HEK293 (cell line): Measurements from ENCODE around the gene ATP6V0B.

Experiments used
- CTCF ChIA-PET: fragments of 350-600 bp; formaldehyde crosslinking; extraction: SDS; loops from one replicate; lab custom pipeline; 2021; ENCODE audit warnings: antibody characterized with exemption; lab: Yijun Ruan, JAX
- POLR2A ChIA-PET: fragments of 300-600 bp; formaldehyde crosslinking; extraction: SDS; loops from one replicate; lab custom pipeline; 2020; ENCODE audit warnings: antibody characterized with exemption, inconsistent platforms; lab: Yijun Ruan, JAX
- H3K27ac ChIP-seq: fragments of 200-500 bp; sonication (Bioruptor generic); 2 replicates; pipeline ENCODE4 v1.5.1; 2014; ENCODE audit warnings: low read depth, low read length, control low read depth, inconsistent platforms; ENCODE audit errors: extremely low read depth
- H3K36me3 ChIP-seq, 2 experiments: fragments of 200-500 bp in 1 of 2; sonication (Bioruptor generic) in 1 of 2; 1 replicate in 1 of 2; 2 replicates in 1 of 2; pipeline ENCODE4 v1.5.1; 2014 to 2017; ENCODE audit warnings: inconsistent platforms in 2 of 2, low read length in 2 of 2; ENCODE audit not compliant: control insufficient read depth in 2 of 2, insufficient read depth in 1 of 2
- H3K4me1 ChIP-seq: fragments of 200-500 bp; sonication (Bioruptor generic); 2 replicates; pipeline ENCODE4 v1.5.1; 2014; ENCODE audit warnings: mild to moderate bottlenecking, low read length, inconsistent platforms; ENCODE audit not compliant: control insufficient read depth, insufficient read depth
- H3K4me3 ChIP-seq: 2 replicates; pipeline ENCODE4 v1.5.1; 2011; ENCODE audit warnings: low read depth, mild to moderate bottlenecking, control low read depth, low read length, moderate library complexity
- H3K9me3 ChIP-seq: fragments of 200-500 bp; sonication (Bioruptor generic); 2 replicates; pipeline ENCODE4 v1.5.1; 2014; ENCODE audit warnings: low read depth, low read length, inconsistent platforms; ENCODE audit not compliant: control insufficient read depth, insufficient read depth
- KLF1 ChIP-seq: fragments of 450-650 bp; formaldehyde crosslinking; IDR thresholded peaks from 2 replicates; pipeline ENCODE4 v1.5.1; 2016; ENCODE audit warnings: missing biosample characterization, missing genetic modification characterization
- PATZ1 ChIP-seq: fragments of 450-650 bp; formaldehyde crosslinking; IDR thresholded peaks from 2 replicates; pipeline ENCODE4 v1.5.1; 2016; ENCODE audit warnings: missing biosample characterization, missing genetic modification characterization
- SP2 ChIP-seq: fragments of 450-650 bp; formaldehyde crosslinking; IDR thresholded peaks from 2 replicates; pipeline ENCODE4 v1.5.1; 2016; ENCODE audit warnings: missing biosample characterization, missing genetic modification characterization
- SP7 ChIP-seq: fragments of 450-650 bp; formaldehyde crosslinking; IDR thresholded peaks from 2 replicates; pipeline ENCODE4 v1.5.1; 2016; ENCODE audit warnings: missing biosample characterization, missing genetic modification characterization
- TRIM28 ChIP-seq: IDR thresholded peaks from 2 replicates; pipeline ENCODE4 v1.6.1; 2011; ENCODE audit warnings: low read length, control low read depth, borderline replicate concordance
- ZBTB1 ChIP-seq: fragments of 450-650 bp; formaldehyde crosslinking; IDR thresholded peaks from 2 replicates; pipeline ENCODE4 v1.5.1; 2016; ENCODE audit warnings: missing biosample characterization, missing genetic modification characterization
- ZBTB17 ChIP-seq: fragments of 450-650 bp; formaldehyde crosslinking; IDR thresholded peaks from 2 replicates; pipeline ENCODE4 v1.5.1; 2016; ENCODE audit warnings: missing biosample characterization, missing genetic modification characterization
- ZBTB8A ChIP-seq: fragments of 450-650 bp; formaldehyde crosslinking; IDR thresholded peaks from 2 replicates; pipeline ENCODE4 v1.5.1; 2016; ENCODE audit warnings: missing biosample characterization, missing genetic modification characterization
- ZFHX2 ChIP-seq: fragments of 450-650 bp; formaldehyde crosslinking; conservative IDR thresholded peaks from 2 replicates; pipeline ENCODE4 v1.5.1; 2016; ENCODE audit warnings: missing biosample characterization, missing genetic modification characterization
- ZFP41 ChIP-seq: fragments of 450-650 bp; formaldehyde crosslinking; IDR thresholded peaks from 2 replicates; pipeline ENCODE4 v1.5.1; 2016; ENCODE audit warnings: missing biosample characterization, missing genetic modification characterization, borderline replicate concordance
- ZNF112 ChIP-seq: fragments of 450-650 bp; formaldehyde crosslinking; IDR thresholded peaks from 2 replicates; pipeline ENCODE4 v1.5.0; 2017; ENCODE audit warnings: missing biosample characterization, missing genetic modification characterization
- ZNF660 ChIP-seq: fragments of 450-650 bp; IDR thresholded peaks from 2 replicates; pipeline ENCODE4 v1.5.1; 2018; ENCODE audit warnings: missing biosample characterization, mild to moderate bottlenecking, missing genetic modification characterization
- ZNF843 ChIP-seq: fragments of 450-650 bp; formaldehyde crosslinking; IDR thresholded peaks from 2 replicates; pipeline ENCODE4 v1.5.1; 2016; ENCODE audit warnings: missing biosample characterization, missing genetic modification characterization
- TF ChIP-seq, protein P1 (sequence below): fragments of 450-650 bp; formaldehyde crosslinking; IDR thresholded peaks from 2 replicates; pipeline ENCODE4 v1.5.1; 2016; ENCODE audit warnings: missing biosample characterization, missing genetic modification characterization
- TF ChIP-seq, protein P2 (sequence below): fragments of 450-650 bp; formaldehyde crosslinking; IDR thresholded peaks from 2 replicates; pipeline ENCODE4 v1.5.1; 2016; ENCODE audit warnings: missing biosample characterization, missing genetic modification characterization

Gene ATP6V0B

GRCh38 chr1:43952731-43953346 is 21.9 kb upstream of the ATP6V0B start:
- peaks cover 9% of the 10 kb centered on the region for H3K4me1 ChIP-seq
- no peak overlapping the region for H3K4me3 ChIP-seq
- H3K36me3 ChIP-seq: peaks cover 0 to 65% of the 10 kb centered on the region in 2 experiments; a peak in 1 of 3 replicates
- TF ChIP-seq ZFP41 (tag by site-specific recombination) (no peak), ZNF112 (tag by site-specific recombination) (no peak), KLF1 (tag by site-specific recombination) (peak; percentile 62), ZNF843 (tag by site-specific recombination) (no peak), ZBTB8A (peak; percentile 53), TRIM28 (0 out of 2 replicates have a peak, but pooled peaks have one; percentile 40), ZFHX2 (peak; percentile 38; the same call in 1 of the 2 replicates), ZNF660 (tag by site-specific recombination) (peak; percentile 86; the same call in 1 of the 2 replicates), ZBTB17 (tag by site-specific recombination) (peak; percentile 46), SP2 (tag by site-specific recombination) (peak; percentile 67), PATZ1 (tag by site-specific recombination) (0 out of 2 replicates have a peak, but pooled peaks have one; percentile 29), SP7 (tag by site-specific recombination) (peak; percentile 69)
- TF ChIP-seq, protein P1, sequence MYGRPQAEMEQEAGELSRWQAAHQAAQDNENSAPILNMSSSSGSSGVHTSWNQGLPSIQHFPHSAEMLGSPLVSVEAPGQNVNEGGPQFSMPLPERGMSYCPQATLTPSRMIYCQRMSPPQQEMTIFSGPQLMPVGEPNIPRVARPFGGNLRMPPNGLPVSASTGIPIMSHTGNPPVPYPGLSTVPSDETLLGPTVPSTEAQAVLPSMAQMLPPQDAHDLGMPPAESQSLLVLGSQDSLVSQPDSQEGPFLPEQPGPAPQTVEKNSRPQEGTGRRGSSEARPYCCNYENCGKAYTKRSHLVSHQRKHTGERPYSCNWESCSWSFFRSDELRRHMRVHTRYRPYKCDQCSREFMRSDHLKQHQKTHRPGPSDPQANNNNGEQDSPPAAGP (tag by site-specific recombination): peak; percentile 66; the same call in 1 of the 2 replicates
- TF ChIP-seq, protein P2, sequence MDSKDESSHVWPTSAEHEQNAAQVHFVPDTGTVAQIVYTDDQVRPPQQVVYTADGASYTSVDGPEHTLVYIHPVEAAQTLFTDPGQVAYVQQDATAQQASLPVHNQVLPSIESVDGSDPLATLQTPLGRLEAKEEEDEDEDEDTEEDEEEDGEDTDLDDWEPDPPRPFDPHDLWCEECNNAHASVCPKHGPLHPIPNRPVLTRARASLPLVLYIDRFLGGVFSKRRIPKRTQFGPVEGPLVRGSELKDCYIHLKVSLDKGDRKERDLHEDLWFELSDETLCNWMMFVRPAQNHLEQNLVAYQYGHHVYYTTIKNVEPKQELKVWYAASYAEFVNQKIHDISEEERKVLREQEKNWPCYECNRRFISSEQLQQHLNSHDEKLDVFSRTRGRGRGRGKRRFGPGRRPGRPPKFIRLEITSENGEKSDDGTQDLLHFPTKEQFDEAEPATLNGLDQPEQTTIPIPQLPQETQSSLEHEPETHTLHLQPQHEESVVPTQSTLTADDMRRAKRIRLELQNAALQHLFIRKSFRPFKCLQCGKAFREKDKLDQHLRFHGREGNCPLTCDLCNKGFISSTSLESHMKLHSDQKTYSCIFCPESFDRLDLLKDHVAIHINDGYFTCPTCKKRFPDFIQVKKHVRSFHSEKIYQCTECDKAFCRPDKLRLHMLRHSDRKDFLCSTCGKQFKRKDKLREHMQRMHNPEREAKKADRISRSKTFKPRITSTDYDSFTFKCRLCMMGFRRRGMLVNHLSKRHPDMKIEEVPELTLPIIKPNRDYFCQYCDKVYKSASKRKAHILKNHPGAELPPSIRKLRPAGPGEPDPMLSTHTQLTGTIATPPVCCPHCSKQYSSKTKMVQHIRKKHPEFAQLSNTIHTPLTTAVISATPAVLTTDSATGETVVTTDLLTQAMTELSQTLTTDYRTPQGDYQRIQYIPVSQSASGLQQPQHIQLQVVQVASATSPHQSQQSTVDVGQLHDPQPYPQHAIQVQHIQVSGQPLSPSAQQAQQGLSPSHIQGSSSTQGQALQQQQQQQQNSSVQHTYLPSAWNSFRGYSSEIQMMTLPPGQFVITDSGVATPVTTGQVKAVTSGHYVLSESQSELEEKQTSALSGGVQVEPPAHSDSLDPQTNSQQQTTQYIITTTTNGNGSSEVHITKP (tag by site-specific recombination): peak; percentile 32; the same call in 1 of the 2 replicates
- ChIA-PET POLR2A (interaction anchor here (0.7 to 1.4 kb wide), 2 partner anchors 20 to 303 kb away, joined by 3 read pairs; partner anchors contain the start of gene KDM4A), CTCF (interaction anchor here (0.6 to 1.4 kb wide), 5 partner anchors 17 to 1000 kb away, joined by 3 to 5 read pairs (median 3); no protein-coding TSS in a partner anchor)
- no peak overlapping the region for H3K27ac ChIP-seq
- no peaks in the 10 kb centered on the region for H3K9me3 ChIP-seq

DNA sequence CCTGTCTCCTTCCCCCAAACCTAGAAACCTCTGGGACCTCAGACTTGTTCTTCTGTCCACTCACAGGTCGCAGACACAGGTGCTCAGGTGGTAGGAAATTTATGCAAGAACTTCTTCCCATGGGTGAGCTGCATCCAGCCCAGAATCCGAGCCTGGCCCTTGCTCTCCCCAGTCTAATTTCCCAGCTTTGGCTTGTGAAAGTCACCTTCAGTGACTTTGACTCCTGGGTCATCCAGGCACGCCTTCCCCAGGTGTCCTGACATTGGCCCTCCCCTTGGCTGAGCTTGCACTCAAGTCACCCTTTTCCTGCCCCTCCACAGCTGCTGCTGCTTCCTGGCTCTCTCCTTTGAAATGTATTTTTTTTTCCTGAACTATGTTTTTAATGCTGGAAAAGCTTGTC is 21.4 kb upstream of the ATP6V0B start:
- H3K27ac ChIP-seq: no peak overlapping the region
- peaks cover 0 to 68% of the 10 kb centered on the region in 2 experiments; a peak in 1 of 3 replicates for H3K36me3 ChIP-seq
- H3K9me3 ChIP-seq: no peaks in the 10 kb centered on the region
- TF ChIP-seq ZBTB1 (tag by site-specific recombination): no peak
- TF ChIP-seq TRIM28: 0 out of 2 replicates have a peak, but pooled peaks have one; percentile 4
- peaks cover 7% of the 10 kb centered on the region for H3K4me1 ChIP-seq
- ChIA-PET CTCF (interaction anchor here (0.6 to 1.0 kb wide), 3 partner anchors 17 to 1000 kb away, joined by 3 read pairs; no protein-coding TSS in a partner anchor), POLR2A (interaction anchor here (0.7 to 1.4 kb wide), 2 partner anchors 19 to 303 kb away, joined by 3 read pairs; partner anchors contain the start of gene KDM4A)
- no peak overlapping the region for H3K4me3 ChIP-seq
